HepG2 (cell line): ENCODE results near the gene VPS18. TPM values are rescaled to one million over a fixed set of nuclear protein-coding genes. Genes with fewer than 3 reads are reported as not detected.

Source experiments
- CENPT ChIP-seq: sonication (generic); formaldehyde crosslinking; IDR thresholded peaks from 2 replicates; pipeline ENCODE4 v1.8.0; 2022; ENCODE audit warnings: low read depth, mild to moderate bottlenecking, moderate library complexity, missing genetic modification reagents
- CHD2 ChIP-seq: IDR thresholded peaks from 2 replicates; pipeline ENCODE4 v1.6.1; 2011; ENCODE audit warnings: low read depth, low read length, improper control_type of control experiment
- E2F5 ChIP-seq: sonication (generic); formaldehyde crosslinking; conservative IDR thresholded peaks from 2 replicates; pipeline ENCODE4 v1.4.0; 2020; ENCODE audit warnings: missing genetic modification reagents
- LBX2 ChIP-seq: sonication (generic); formaldehyde crosslinking; IDR thresholded peaks from 2 replicates; pipeline ENCODE4 v1.5.0; 2020; ENCODE audit warnings: missing genetic modification reagents, mild to moderate bottlenecking, borderline replicate concordance
- MED1 ChIP-seq: sonication (generic); formaldehyde crosslinking; IDR thresholded peaks from 2 replicates; pipeline ENCODE4 v1.4.0; 2020; ENCODE audit warnings: missing genetic modification reagents
- PRPF4 ChIP-seq: fragments of 200-400 bp; formaldehyde crosslinking; IDR thresholded peaks from 2 replicates; pipeline ENCODE4 v1.6.1; 2016; ENCODE audit warnings: low read length, low read depth; ENCODE audit not compliant: poor library complexity, severe bottlenecking
- PTBP1 ChIP-seq: fragments of 200-400 bp; formaldehyde crosslinking; IDR thresholded peaks from 2 replicates; pipeline ENCODE4 v1.6.1; 2018; ENCODE audit warnings: low read length, low read depth; ENCODE audit not compliant: poor library complexity, severe bottlenecking
- SMARCC2 ChIP-seq: fragments of 450-650 bp; IDR thresholded peaks from 2 replicates; pipeline ENCODE4 v1.6.1; 2017; ENCODE audit warnings: antibody characterized with exemption, mild to moderate bottlenecking
- ZBTB38 ChIP-seq: sonication (generic); formaldehyde crosslinking; IDR thresholded peaks from 2 replicates; pipeline ENCODE4 v1.5.1; 2020; ENCODE audit warnings: mild to moderate bottlenecking, missing genetic modification reagents
- ZKSCAN5 ChIP-seq: sonication (generic); formaldehyde crosslinking; IDR thresholded peaks from 2 replicates; pipeline ENCODE4 v1.5.1; 2020; ENCODE audit warnings: mild to moderate bottlenecking, missing genetic modification reagents
- ZNF17 ChIP-seq: sonication (generic); formaldehyde crosslinking; IDR thresholded peaks from 2 replicates; pipeline ENCODE4 v1.5.0; 2020; ENCODE audit warnings: mild to moderate bottlenecking, missing genetic modification reagents
- ZNF205 ChIP-seq: IDR thresholded peaks from 2 replicates; pipeline ENCODE4 v1.6.1; 2018; ENCODE audit warnings: missing biosample characterization, missing genetic modification reagents
- ZNF224 ChIP-seq: sonication (generic); formaldehyde crosslinking; IDR thresholded peaks from 2 replicates; pipeline ENCODE4 v1.5.0; 2020; ENCODE audit warnings: mild to moderate bottlenecking, missing genetic modification reagents
- ZNF256 ChIP-seq: sonication (generic); formaldehyde crosslinking; conservative IDR thresholded peaks from 2 replicates; pipeline ENCODE4 v1.4.0; 2020; ENCODE audit warnings: missing genetic modification reagents
- ZNF281 ChIP-seq: sonication (generic); formaldehyde crosslinking; IDR thresholded peaks from 2 replicates; pipeline ENCODE4 v1.4.0; 2020; ENCODE audit warnings: missing genetic modification reagents, borderline replicate concordance
- ZNF761 ChIP-seq: sonication (generic); formaldehyde crosslinking; conservative IDR thresholded peaks from 2 replicates; pipeline ENCODE4 v1.4.0; 2020; ENCODE audit warnings: mild to moderate bottlenecking, missing genetic modification reagents
- ZUFSP ChIP-seq: sonication (generic); formaldehyde crosslinking; IDR thresholded peaks from 2 replicates; pipeline ENCODE4 v1.9.0; 2021; ENCODE audit warnings: missing genetic modification reagents, mild to moderate bottlenecking, borderline replicate concordance
- polyA plus RNA-seq, 8 experiments: library from polyadenylated mRNA; depleted of rRNA in 3 of 8; stranded (reverse) in 7 of 8; unstranded in 1 of 8; fragments of >200 nt; fragmentation: Illumina TruSeq in 4 of 8; extraction: Trizol in 4 of 8; gene quantifications; 2 replicates each; pipeline versions ENCODE4 v1.2.1 to v1.2.3, GENCODE V29; 2011 to 2016; ENCODE audit warnings: low read depth in 4 of 8, missing spikeins in 1 of 8, mixed read lengths in 1 of 8; ENCODE audit not compliant: insufficient read depth in 1 of 8
- total RNA-seq, 5 experiments: library from RNA; depleted of rRNA; stranded (reverse); fragments of >200 nt; fragmentation: Illumina TruSeq; extraction: Trizol; gene quantifications; 2 replicates each; pipeline ENCODE4 v1.2.3, GENCODE V29; 2016; ENCODE audit warnings: low read depth in 1 of 5
- TF ChIP-seq, protein P1 (sequence below): sonication (generic); formaldehyde crosslinking; IDR thresholded peaks from 2 replicates; pipeline ENCODE4 v1.5.0; 2020; ENCODE audit warnings: missing genetic modification reagents
- TF ChIP-seq, protein P2 (sequence below): IDR thresholded peaks from 2 replicates; pipeline ENCODE4 v1.6.1; 2016; ENCODE audit warnings: missing compliant biosample characterization, missing genetic modification reagents, borderline replicate concordance

Gene VPS18
- total and polyA plus RNA-seq, 2 of the 13 experiments (the other 11 are each of a cell fraction or from before 2014, with no cell fraction given) = 5.8 to 17.0 TPM

GRCh38 chr15:40847223-40847961 lies 46.9 kb upstream of the VPS18 start (continued):
- TF ChIP-seq, protein P1, sequence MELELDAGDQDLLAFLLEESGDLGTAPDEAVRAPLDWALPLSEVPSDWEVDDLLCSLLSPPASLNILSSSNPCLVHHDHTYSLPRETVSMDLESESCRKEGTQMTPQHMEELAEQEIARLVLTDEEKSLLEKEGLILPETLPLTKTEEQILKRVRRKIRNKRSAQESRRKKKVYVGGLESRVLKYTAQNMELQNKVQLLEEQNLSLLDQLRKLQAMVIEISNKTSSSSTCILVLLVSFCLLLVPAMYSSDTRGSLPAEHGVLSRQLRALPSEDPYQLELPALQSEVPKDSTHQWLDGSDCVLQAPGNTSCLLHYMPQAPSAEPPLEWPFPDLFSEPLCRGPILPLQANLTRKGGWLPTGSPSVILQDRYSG = no peak
- TF ChIP-seq PRPF4 = no peak
- TF ChIP-seq ZNF17 (CRISPR knock-in tag) = no peak
- TF ChIP-seq, protein P2, sequence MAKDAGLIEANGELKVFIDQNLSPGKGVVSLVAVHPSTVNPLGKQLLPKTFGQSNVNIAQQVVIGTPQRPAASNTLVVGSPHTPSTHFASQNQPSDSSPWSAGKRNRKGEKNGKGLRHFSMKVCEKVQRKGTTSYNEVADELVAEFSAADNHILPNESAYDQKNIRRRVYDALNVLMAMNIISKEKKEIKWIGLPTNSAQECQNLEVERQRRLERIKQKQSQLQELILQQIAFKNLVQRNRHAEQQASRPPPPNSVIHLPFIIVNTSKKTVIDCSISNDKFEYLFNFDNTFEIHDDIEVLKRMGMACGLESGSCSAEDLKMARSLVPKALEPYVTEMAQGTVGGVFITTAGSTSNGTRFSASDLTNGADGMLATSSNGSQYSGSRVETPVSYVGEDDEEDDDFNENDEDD (CRISPR knock-in tag) = no peak
- TF ChIP-seq CENPT (CRISPR knock-in tag) = no peak
- no peak for TF ChIP-seq ZBTB38
- no peak for TF ChIP-seq CHD2
- TF ChIP-seq ZUFSP (CRISPR knock-in tag) = no peak
- TF ChIP-seq PTBP1 = no peak
- TF ChIP-seq ZNF256 (CRISPR knock-in tag) = no peak
- TF ChIP-seq MED1 = no peak
- no peak for TF ChIP-seq ZNF205 (CRISPR knock-in tag)
- no peak for TF ChIP-seq SMARCC2
- no peak for TF ChIP-seq ZKSCAN5 (CRISPR knock-in tag)
- TF ChIP-seq E2F5 (CRISPR knock-in tag) = no peak
- no peak for TF ChIP-seq ZNF761 (CRISPR knock-in tag)
- TF ChIP-seq LBX2 (CRISPR knock-in tag) = no peak
- no peak for TF ChIP-seq ZNF224 (CRISPR knock-in tag)
- TF ChIP-seq ZNF281 (CRISPR knock-in tag) = peak; percentile 74; the same call in 1 of the 2 replicates
